Airway epithelial cell (primary cell): ENCODE measurements around the gene FOXD4L1. TPM values are rescaled to one million over a fixed set of nuclear protein-coding genes. Genes with fewer than 3 reads are reported as not detected.

ENCODE experiments used
- total RNA-seq: library from RNA; depleted of rRNA; stranded (reverse); fragments of >200 nt; gene quantifications from 2 replicates; pipeline ENCODE4 v1.2.3, GENCODE V29; 2015

Gene FOXD4L1
- 0.05 TPM in 1 of 2 replicates, not detected in the other for total RNA-seq

GRCh38 chr2:113498365-113498764, at the start of gene FOXD4L1:
Gene FOXD4L1, plus strand, starts transcription at chr2:113498665. Its CDS starts 592 bp downstream, at chr2:113499257.

Other genes starting within 250 kb of the FOXD4L1 start
- 0.14 and 0.60 TPM in 2 replicates for gene PAX8, start 219.7 kb upstream of the FOXD4L1 start, total RNA-seq
- 17.9 and 24.3 TPM in 2 replicates for gene ZNG1B, start 61.0 kb upstream of the FOXD4L1 start, total RNA-seq
- gene RABL2A, start 128.6 kb downstream of the FOXD4L1 start, total RNA-seq = 2.6 and 3.5 TPM in 2 replicates